ELR (cell line): ENCODE results near the gene AMFR.

Experiments
- DNase-seq: peaks from one replicate; pipeline ENCODE4 v3.0.0-alpha.2; 2015; ENCODE audit warnings: low read depth

Gene AMFR

DNA sequence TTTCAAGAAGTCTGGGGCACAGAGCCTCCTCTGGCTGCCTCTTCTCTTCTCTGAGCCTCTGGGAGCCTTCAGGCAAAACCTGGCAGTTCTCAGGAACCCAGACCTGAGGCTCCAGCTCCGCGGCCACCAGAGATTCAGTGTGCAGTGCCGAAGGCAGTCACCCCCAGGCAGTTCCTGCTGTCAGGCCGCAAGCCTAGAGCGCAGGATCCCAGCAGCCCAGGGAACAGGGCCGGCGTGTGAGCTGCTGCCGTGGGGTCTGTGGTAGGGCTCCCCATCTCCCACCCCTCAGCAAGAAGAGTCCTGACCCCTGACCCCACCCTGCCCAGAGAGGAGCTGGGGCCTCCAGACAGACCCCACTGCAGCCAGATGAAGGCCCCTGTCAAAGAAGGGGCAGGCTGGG, 78.2 kb downstream of the AMFR start:
- DNase-seq, result no peak

DNA sequence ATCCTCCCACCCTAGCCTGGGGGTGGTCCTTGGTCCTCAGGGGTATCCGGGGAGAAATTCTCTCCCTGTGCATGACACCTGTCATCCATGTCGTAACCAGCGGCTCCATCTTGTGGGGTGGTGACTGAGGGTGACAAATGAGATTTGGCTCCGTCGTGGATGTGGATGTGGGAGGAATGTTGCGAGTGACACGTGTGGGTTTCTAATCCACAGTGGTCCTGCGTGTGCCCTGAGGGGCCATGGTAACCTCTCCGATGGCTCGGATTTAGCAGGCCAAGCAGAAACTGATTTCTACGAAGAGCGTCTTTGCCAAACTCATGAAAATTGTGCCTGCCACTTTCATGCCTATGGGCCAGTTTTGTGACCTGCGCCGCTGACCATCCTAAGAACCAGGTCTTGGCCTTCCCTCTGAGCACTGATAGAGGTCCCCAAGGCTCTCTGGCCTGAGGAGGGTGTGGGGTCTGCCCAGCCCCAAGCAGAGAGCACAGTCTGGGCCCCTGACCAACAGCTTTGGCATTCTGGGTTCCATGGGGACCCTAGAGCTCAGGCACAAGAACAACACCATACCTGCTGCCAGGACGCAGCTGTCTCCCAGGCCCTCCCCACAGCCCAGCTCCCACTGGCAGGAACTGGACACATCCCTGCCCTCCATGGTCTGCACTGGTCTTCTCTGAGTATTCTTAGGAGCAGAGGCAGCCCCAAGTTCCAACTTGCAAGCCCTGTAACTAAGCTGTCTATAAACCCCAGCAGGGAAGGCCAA, 79.0 kb downstream of the AMFR start:
- DNase-seq, result no peak

DNA sequence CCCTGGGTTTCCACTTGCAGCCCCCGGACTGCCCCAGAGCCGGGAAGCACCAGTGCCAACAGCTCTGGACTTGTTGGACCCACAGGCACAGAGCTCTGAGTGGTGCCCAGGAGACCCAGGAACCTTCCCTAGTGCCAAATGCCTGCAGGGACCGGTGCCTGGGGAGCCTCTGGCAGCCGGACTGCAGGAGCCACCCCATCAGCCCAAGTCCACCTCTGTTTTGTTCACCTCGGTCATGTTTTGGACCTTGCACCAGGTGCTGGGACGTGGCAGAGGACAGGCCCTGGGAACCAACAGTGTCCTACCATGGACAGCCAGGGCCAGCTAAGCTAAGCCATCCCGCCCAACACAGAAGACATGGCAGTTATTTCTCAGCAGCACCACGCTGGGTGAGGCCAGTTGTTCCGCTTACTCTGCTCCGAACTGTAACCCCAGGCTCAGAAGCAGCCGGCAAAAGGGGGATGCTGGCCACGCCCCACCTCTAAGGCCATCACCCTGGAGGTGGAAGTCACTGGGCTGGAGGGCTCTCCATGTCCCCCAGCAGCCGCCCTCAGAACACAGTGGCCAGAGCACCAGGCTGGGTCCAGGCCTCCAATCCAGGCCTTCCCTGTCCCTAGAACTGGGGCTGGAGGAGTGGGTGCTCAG, 79.8 kb downstream of the AMFR start:
- no peak for DNase-seq

- no peak for DNase-seq
Measured at GRCh38 chr16:56344518-56345405, 80.6 kb downstream of the AMFR start.

DNA sequence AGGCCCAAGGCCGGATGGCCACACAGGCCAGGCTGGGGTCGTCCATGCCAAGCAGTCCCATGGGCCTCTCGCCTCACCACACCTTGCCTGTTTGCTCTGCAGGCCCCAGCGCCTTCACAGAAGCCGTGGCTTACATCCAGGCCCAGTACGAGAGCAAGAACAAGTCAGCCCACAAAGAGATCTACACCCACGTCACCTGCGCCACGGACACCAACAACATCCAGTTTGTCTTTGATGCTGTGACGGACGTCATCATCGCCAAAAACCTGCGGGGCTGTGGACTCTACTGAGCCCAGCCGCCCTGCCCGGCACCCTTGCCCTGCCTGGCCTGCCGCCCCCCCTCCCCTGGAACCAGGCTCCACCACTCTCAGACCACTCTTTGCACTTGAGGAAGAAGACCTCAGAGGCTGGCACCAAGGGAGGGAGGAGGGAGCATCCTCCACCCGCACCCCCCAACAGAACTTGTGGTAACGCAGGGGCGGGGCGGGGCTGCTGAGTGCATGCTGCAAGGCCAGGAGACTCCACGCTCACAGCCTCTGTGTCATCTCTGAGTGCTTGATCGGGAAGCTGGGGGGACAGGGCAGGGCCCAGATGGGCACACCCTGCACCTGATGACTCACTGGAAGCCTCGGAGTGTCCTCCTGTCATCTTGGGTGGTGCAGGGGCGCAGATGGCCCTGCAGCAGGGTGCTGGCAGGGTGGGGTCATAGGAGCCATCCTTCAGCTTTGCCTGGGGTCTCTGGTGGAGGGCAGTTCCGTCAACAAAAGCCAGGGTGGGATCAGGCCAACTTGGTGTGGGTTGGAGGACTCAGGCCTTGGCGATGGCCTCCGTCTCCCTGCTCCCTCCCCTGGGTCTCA, 81.5 kb downstream of the AMFR start:
- DNase-seq, result peak; percentile 66

DNA sequence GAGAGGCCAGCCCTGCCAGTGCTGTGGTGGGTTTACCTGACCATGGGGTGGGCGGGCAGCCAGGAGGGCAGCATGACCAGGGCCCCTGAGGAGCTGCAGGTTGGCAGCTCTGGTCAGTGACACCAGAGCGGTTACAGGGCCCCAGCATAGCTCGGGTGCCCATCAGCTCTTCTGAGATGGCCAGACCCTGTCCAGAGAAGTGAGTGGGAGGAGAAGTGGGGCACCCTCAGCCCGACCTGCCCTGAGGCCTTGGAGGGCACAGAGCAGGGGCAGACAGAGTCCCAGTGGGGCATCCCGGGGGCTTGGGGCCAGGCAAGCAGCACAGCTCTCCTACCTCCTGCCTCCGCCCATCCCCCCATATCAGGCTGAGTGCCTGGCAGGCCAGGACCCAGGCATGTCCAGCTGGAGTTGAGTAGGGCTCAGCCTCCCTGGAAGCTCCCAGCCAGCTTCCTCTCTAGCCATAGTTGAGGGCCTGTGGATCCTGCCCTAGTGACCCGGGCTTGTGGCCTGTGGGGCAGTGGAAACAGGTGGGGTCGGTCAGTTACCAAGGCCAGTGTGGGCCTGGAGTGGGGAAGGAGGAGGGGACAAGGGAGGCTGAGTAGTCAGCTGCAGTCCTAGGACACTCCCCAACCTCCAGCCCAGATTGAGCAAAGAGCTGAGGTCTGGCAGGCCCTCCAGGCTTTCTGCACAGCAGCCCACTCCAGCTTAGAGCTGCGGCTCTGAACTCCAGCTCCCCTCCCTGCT, 83.5 kb downstream of the AMFR start:
- DNase-seq, result no peak

DNA sequence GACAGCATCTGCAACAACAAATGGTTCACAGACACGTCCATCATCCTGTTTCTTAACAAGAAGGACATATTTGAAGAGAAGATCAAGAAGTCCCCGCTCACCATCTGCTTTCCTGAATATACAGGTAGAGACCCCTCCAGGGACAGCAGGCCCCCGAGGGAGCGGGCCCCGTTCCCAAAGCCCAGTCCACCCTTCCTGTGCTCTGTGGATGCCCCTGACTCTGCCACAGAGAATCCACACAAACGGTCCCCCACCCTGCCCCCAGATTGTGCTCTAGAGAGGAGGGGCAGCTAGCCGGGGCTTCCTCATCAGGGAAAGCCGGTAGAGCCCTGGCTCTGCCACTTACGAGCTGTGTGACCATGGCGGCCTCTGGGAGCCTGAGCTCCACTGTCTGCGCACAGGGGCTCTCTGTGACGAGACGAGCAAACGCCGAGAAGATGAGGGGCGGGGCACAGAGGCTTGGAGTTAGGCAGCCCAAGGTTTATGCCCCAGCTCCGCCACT, 84.4 kb downstream of the AMFR start:
- no peak for DNase-seq

- no peak for DNase-seq
Measured at GRCh38 chr16:56340416-56340815, 84.9 kb downstream of the AMFR start.

GRCh38 chr16:56339431-56340195, 85.7 kb downstream of the AMFR start:
- no peak for DNase-seq

DNA sequence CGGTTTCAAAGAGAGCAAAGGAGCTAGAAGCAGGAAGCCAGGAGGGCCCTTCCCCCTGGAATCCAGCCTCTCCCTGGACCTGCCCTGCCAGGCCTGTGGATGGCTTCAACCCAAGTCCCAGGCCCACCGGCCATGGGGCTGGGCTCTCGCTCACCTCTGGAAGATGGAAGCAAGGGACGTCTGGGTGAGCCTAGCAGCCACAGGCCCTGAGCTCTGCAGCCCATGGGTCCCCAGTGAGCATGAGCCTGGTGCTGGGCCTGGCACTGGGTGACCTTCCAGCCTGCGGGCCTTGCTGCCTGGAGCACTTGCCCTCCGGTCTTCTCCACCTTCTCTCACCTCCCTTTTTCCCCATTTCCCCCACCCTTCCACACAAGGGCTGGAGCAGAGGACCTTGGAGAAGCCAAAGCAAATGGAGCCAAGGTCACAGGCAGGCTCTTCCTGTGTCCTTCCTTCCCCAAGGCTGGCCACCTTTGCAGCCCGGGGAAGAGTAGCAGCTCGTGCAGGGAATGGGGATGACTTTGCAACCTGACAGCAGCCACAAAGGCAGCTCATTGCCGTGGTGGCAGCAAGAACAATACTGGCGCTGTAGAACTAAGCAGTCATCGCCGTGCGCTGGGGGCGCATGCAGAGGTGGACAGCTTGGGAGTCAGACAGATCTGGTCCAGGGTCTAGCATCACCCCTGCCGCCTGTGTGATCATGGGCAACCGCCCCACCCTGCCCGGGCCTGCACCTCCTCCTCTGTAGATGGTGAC, 86.6 kb downstream of the AMFR start:
- no peak for DNase-seq

- no peak for DNase-seq
Measured at GRCh38 chr16:56337858-56338325, 87.5 kb downstream of the AMFR start.

DNA sequence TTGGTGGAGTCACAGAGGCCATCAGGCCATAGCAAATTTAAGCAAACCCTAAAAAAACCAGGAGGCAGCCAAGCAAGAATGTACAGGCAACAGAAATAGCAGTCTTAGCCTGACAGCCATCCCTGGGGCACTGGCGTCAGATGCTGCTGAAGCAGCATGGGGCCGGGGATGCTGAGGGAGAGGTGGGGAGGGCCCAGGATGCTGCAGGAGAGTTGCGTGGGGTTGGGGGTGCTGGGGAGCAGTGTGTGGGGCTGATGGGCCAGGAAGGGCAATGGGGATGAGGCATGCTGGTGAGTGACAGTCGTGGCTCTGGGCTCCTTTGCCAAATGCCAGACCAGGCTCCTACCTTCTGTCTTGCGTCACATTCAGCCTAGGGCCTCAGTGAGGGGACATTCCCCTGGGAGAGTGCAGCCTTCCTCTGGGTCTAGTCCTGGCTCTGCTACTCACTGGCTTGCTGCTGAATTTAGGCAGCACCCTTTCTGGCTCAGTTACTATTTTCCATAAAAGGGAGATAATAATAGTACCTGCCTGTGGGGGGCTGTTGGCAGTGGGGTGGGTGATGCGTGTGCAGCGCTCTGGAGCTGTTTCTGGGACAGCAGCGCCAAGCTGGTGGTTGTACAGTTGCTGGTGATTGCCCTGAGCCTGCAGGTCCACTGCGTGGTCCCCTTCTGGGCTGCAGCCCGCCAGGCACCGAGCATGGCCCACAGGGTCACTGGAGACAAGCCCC, 88.1 kb downstream of the AMFR start:
- no peak for DNase-seq

DNA sequence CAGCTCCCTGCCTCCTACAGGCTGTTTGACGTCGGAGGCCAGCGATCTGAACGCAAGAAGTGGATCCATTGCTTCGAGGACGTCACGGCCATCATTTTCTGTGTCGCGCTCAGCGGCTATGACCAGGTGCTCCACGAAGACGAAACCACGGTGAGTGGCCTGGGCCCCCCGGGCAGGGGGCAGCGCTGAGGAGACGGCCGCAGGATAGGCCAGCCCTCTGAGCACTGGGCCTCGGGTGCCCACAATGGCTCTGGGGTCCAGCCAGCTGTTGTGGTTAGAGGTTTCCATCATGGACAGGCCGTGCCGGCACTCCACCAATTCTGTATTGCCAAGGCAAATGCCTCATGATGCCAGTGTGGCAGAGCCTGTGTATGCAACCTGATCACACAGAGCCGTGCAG, 88.6 kb downstream of the AMFR start:
- DNase-seq, result no peak

DNA sequence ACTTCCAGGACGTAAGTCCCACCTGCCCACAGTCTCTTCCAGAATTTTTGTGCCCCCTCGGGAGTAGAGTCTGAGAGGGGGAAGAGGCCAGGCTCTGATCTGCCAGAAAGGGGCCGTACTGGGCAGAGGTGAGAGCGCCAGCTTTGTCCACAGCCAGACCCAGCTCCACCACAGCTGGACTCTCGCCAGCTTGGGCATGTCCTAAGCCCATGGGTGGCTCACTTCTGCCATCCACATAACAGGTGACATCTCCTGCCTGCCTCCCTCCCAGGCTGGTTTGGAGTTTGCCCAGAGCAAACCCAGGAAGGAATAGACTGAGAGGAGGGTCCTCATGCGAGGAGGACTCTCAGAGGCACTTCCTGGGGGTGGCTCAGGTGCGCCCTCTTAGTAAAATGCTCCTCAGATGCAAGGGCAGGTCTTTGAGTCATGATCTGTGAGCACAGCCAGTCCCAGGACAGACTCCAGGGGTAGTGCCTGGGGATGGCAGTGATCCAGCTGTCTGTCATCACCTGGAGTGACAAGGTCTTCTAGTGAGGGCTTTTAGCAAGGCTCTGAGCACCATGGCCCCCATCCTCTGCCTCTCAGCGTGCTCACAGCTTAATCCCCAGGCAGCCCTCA, 89.2 kb downstream of the AMFR start:
- DNase-seq, result no peak

DNA sequence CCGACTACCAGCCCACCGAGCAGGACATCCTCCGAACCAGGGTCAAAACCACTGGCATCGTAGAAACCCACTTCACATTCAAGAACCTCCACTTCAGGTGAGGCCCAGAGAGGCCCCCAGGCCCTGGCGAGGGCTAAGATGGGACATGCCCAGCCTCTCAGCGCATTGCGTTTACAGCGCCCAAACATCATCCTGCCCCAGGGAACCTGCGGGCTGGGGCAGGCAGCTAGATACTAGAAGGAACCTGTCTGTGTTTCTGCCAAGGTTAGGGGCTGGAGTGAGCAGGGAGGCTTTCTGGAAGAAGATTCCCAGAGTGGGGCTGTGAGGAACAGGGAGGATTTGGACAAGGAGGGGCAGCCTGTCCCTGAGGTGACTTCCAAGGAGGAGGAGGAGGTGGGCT, 90.6 kb downstream of the AMFR start:
- no peak for DNase-seq

DNA sequence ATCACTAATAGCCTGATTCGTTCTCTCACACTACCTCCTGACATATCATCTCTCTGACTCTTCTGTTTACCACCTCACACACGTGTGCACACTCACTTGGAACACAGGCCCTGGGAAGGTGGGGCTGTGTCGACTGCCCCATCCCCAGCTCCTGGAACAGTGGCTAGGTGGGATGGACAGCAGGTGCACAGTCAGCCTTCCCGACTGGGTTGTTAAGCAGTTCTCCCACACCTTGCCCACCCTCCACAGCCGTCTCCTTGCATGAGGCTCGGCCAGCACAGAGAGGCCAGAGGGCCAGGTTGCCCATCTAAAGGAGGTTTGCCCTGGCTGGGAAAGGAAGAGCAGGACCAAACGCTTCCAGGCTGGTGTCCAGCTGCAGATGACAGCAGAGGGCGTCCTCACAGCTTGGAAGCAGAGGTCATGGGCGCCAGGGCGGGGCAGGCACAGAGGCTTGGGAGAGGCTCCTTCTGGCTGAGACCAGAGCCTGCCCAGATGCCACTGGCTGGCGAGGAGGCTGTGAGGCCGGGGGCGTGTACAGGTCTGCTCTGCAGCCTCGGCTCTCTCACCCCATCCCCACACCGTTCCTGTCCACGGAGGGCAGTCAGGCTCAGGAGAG, 92.8 kb downstream of the AMFR start:
- DNase-seq, result peak; percentile 76

GRCh38 chr16:56331915-56332314, 93.4 kb downstream of the AMFR start:
- no peak for DNase-seq

DNA sequence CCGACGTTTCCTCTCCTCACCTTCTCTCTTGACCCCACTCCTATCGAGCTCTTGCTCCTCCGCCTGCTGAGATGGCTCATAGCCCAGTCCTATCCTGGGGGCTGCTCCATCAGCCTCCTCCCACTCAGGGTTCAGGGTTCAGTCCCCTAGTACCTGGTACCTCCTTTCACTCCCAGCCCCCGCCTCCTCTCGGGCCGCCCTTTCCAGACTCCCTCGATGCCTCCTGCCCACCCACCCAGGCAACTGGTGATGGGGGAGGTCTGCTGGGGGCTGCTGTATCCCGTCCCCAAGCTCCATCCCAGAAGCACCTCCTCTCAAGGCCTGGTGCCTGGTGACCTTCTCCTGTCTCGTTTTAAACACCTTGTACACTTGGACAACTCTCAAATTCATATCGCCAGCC, 93.9 kb downstream of the AMFR start:
- DNase-seq, result no peak
